Measurements from ENCODE around the gene VTI1A.

- TF ChIP-seq CTCF (IDR thresholded peaks at IDR 0.05; ENCODE audit: low read length) (no peak), EZH2 (optimal IDR thresholded peaks at IDR 0.05; ENCODE audit: low read depth, low read length) (no peak), EZH2phosphoT487 (IDR thresholded peaks at IDR 0.05; ENCODE audit: low read length) (no peak)
Observed at GRCh38 chr10:112412696-112413095, 34.3 kb upstream of the VTI1A start.
